NCI-H2196 (cell line): ENCODE measurements around the gene ANKZF1.

ENCODE experiments used
- DNase-seq: peaks from one replicate; lab custom pipeline; 2025; ENCODE audit not compliant: unreplicated experiment; lab: John Stamatoyannopoulos, UW

Gene ANKZF1

DNA sequence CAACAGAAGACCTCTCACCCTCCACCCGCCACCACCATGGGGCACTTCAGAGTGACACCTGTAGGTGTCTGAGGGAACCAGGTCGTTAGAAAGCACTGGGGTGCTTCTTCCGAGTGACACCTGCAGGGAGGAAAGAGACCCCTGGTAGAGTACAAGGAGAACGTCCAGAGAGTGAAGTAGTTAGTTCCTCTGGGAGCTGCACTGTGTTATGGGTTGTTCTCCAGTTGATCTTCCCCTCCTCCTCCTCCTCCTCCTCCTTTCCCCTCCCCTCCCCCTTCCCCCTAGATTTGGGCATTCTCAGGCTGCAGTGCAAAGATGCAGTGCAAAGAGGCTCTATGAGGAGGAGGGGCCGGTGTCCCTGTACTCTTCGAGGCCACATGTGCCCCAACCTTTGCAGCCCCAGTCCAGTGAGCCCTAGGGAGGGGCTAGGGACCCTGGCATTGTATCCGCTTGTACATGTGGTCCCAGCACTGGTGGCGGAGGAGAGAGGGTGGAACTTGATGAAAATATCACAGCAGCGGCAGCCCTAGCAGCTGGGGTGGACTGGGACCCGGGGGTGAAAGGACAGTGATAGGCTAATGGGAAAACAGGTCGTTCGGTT, 50.4 kb downstream of the ANKZF1 start:
- DNase-seq = no peak

DNA sequence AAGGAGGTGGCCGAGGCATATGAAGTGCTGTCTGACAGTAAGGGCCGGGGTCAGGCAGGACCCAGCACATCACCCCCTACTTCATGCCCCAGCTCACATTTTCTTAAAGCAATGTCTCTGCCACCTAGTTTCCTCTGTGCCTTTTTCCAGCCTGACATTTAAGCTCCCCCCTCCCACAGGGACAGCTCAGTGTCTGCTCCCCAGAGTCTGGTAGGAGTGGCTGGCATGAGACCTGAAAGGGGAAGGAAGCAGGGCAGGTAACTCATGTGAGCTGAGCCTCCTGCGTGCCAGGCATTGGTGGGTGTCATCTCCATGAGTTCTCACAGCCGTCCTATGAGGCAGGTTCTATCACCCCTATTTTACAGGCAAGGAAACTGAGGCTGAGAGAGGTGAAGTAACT, 51.0 kb downstream of the ANKZF1 start:
- DNase-seq = no peak

GRCh38 chr2:219281588-219281987, 52.0 kb downstream of the ANKZF1 start:
- DNase-seq = no peak

DNA sequence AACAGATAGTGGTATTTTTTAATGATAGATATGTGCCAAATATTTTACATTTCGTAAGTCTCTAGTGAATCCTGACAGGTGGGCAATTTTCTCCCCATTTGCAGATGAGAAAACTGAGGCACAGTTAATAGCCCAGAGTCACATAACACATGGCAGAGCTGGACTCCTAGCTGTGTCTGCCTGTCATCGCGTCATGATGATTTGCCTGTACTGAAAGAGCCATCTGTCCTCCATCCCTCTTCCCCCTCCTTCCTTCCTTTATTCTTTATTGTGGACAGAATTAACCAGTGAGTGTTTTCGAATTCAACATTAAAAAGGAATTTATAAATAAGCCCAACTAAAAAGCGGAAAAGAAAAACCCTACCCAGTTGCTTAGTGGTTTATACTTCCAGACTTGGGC, 52.8 kb downstream of the ANKZF1 start:
- DNase-seq = no peak

DNA sequence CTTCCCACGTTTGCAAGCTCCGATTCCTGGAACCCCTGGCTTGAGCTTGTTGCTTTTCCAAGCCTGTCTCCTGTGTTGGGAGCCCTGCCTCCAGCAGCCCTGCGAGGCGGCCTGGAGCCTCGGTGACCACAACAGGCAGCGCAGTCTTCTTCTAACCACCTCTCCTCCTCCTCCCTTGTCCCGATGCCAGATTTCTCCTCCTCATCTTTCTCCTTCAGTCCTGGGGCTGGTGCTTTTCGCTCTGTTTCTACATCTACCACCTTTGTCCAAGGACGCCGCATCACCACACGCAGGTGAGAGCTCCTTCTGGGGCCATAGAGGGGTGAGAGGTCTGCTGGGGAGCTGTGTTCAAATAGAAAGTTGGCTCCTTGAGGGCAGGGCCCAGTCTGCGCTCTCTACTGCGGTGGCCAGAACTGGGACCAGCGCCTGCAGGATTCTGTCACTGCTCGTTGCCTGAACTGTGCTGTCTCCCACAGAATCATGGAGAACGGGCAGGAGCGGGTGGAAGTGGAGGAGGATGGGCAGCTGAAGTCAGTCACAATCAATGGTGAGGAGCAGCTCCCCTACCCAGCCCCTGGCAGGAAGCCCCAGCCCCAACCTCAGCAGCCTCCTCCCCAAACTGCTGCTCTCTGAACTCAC, 53.5 kb downstream of the ANKZF1 start:
- DNase-seq = no peak

DNA sequence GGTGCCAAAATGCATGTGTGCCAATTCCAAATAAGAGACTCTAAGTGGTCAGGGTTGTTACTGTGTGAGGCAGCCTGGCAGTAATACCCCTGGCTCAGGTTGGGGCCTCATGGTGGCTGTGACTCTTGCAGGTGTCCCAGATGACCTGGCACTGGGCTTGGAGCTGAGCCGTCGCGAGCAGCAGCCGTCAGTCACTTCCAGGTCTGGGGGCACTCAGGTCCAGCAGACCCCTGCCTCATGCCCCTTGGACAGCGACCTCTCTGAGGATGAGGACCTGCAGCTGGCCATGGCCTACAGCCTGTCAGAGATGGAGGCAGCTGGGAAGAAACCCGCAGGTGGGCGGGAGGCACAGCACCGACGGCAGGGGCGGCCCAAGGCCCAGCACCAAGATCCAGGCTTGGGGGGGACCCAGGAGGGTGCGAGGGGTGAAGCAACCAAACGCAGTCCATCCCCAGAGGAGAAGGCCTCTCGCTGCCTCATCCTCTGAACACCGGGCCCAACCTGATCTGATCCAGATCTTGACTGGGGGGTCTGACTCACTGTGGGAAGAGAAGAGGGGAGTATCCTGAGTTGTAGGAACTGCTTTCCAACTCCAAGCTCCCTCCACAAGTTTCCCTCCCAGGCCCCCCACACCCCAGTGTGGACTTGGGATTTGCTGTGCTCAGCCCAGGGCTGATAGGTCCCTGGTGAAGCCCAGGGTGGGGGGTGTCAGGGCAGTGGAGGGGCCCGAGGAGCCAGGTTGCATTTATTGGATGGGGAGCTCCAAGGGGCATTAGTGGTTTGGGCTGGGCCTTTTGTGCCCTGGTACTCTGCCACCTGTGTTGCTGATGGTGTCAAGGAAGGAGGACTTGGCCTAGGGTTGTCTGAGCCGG, 55.1 kb downstream of the ANKZF1 start:
- DNase-seq = no peak

DNA sequence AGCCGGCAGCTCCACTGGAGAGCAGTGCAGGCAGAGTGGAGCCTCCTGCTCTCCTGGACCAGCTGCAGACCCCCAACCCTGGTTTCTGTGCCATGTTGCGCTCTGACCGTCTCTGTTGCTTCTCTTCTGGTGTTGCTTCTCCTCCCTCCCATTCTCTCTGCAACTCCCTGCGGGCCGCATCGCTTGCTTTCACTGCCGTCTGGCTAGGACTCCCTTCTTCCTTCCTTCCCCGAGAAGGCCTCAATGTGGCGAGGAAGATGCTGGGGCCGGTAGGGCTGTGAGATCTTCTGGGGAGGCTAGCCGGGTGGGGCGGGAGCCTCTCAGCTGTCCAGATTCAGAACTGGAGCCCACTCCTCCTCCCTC, 55.7 kb downstream of the ANKZF1 start:
- no peak for DNase-seq

DNA sequence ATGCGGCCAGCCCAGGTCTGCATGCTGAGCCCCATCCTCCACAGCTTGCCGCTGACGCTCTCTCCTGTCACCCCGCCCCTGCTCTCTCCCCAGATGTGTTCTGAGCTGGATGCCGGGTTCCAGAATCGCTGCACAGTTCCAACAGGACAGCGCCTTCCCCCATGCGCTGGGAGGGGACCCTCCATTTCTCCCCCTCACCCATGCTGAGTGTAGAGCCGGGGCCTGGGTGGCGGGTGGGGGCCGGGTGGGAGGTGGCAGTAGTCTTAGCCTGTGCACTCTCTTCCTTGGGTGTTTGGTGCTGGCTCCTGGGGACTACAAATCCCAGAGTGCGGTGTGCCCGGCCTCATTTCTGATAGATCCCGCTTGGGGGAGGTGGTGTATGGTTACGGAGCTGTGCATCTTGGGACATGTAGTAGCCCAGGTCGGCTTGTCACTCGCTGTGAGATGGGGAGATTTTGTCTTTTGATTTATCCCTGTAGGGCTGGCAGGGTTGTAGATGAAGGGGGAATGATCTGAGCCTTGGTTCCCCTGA, 56.4 kb downstream of the ANKZF1 start:
- DNase-seq = peak; percentile 13
